Breast epithelium (tissue), 4 donors: ENCODE data around the gene HNRNPA2B1. TPM values are rescaled to one million over a fixed set of nuclear protein-coding genes. Genes with fewer than 3 reads are reported as not detected.

Experiments
- DNase-seq, 2 donors: peaks; one replicate each; pipeline ENCODE4 v3.0.0-alpha.2; 2019; ENCODE audit warnings: low spot score in 2 of 2
- H3K27ac ChIP-seq, 2 donors: fragments of 200-600 bp; sonication (generic) in 1 of 2; one replicate each; pipeline ENCODE4 v1.5.1; 2016 to 2019; ENCODE audit warnings: mild to moderate bottlenecking in 1 of 2
- H3K27me3 ChIP-seq, 2 donors: fragments of 200-600 bp; sonication (generic) in 1 of 2; one replicate each; pipeline versions ENCODE4 v1.5.1 to v1.6.0; 2017 to 2019; ENCODE audit warnings: control low read depth in 1 of 2, mild to moderate bottlenecking in 1 of 2
- H3K36me3 ChIP-seq: fragments of 200-600 bp; one replicate; pipeline ENCODE4 v1.5.1; 2019
- H3K4me1 ChIP-seq, 2 donors: fragments of 200-600 bp; sonication (generic); one replicate each; pipeline ENCODE4 v1.5.1; 2016 to 2019; ENCODE audit warnings: control low read depth in 1 of 2
- H3K4me3 ChIP-seq, 3 donors: fragments of 200-600 bp; sonication (generic); 1 replicate in 2 of 3; 2 replicates in 1 of 3; pipeline ENCODE4 v1.5.1; 2016 to 2019; ENCODE audit warnings: mild to moderate bottlenecking in 3 of 3, moderate library complexity in 2 of 3
- H3K9me3 ChIP-seq, 2 donors: fragments of 200-600 bp; sonication (generic) in 1 of 2; one replicate each; pipeline ENCODE4 v1.5.1; 2016 to 2019; ENCODE audit warnings: control low read depth in 1 of 2
- CTCF ChIP-seq, 3 donors: fragments of 450-650 bp; IDR thresholded peaks; one replicate each; pipeline ENCODE4 v1.5.1; 2016 to 2017; ENCODE audit warnings: antibody characterized with exemption in 3 of 3, mild to moderate bottlenecking in 3 of 3, moderate library complexity in 3 of 3
- POLR2A ChIP-seq: fragments of 450-650 bp; IDR thresholded peaks from one replicate; pipeline ENCODE4 v1.6.1; 2016; ENCODE audit warnings: antibody characterized with exemption, mild to moderate bottlenecking, moderate library complexity
- POLR2AphosphoS5 ChIP-seq, 3 donors: sonication (generic); formaldehyde crosslinking; IDR thresholded peaks; one replicate each; pipeline ENCODE4 v1.6.1; 2017; ENCODE audit warnings: antibody characterized with exemption in 3 of 3
- intact Hi-C: fragments of 100-400 bp; cut with DNase I; formaldehyde crosslinking; loops from one replicate; pipeline ENCODE4 v1.15.1; 2023; ENCODE audit warnings: low total_unique reads
- total RNA-seq, 3 donors: library from RNA; depleted of rRNA; stranded (reverse); fragments of >200 nt; gene quantifications; one replicate each; pipeline ENCODE4 v1.1.0, GENCODE V29; 2016

HNRNPA2B1 gene
- 100 to 1,000 TPM; 168 to 324 (median 282) TPM for total RNA-seq

GRCh38 chr7:26200444-26201246 lies at the start of gene HNRNPA2B1:
TSS of gene HNRNPA2B1 (minus strand) at chr7:26200746. CDS start at chr7:26200577, 169 bp downstream.
- H3K4me1 ChIP-seq: peaks cover 5 to 21% of the 10 kb centered on the region in 2 donors
- DNase-seq: peak; percentile 97 to 98
- TF ChIP-seq CTCF (IDR thresholded peaks at IDR 0.05) (peak; percentile 22 to 54 (median 33)), POLR2A (peak; percentile 100), POLR2AphosphoS5 (IDR thresholded peaks at IDR 0.05) (peak; percentile 100)
- peak within 1 kb of the TSS; percentile 100 for H3K27ac ChIP-seq
- H3K4me3 ChIP-seq: peak within 1 kb of the TSS; percentile 97 to 100 (median 100)
- H3K36me3 ChIP-seq: no peaks in the 10 kb centered on the region
- H3K27me3 ChIP-seq: no peaks in the 10 kb centered on the region
- intact Hi-C loops: loop anchor here (10.0 kb wide), 1 partner anchor 954 kb away; the partner anchor contains the start of genes HOXA3 and HOXA7
- H3K9me3 ChIP-seq: no peaks in the 10 kb centered on the region

- H3K4me3 ChIP-seq: no peak overlapping the region
- no peak overlapping the region for H3K27ac ChIP-seq
- H3K4me1 ChIP-seq: no peaks in the 10 kb centered on the region
- DNase-seq: no peak
- H3K27me3 ChIP-seq: no peaks in the 10 kb centered on the region
- intact Hi-C loops: no loop called here
- no peaks in the 10 kb centered on the region for H3K36me3 ChIP-seq
- TF ChIP-seq POLR2AphosphoS5 (IDR thresholded peaks at IDR 0.05) (no peak), CTCF (IDR thresholded peaks at IDR 0.05) (no peak), POLR2A (no peak)
- no peaks in the 10 kb centered on the region for H3K9me3 ChIP-seq
Observed at GRCh38 chr7:26250239-26250638, 49.7 kb upstream of the HNRNPA2B1 start.

GRCh38 chr7:26245150-26245549 lies 44.6 kb upstream of the HNRNPA2B1 start:
- no peaks in the 10 kb centered on the region for H3K9me3 ChIP-seq
- intact Hi-C loops: no loop called here
- H3K36me3 ChIP-seq: no peaks in the 10 kb centered on the region
- no peaks in the 10 kb centered on the region for H3K27me3 ChIP-seq
- no peak for DNase-seq
- H3K4me3 ChIP-seq: no peak overlapping the region
- no peaks in the 10 kb centered on the region for H3K4me1 ChIP-seq
- no peak overlapping the region for H3K27ac ChIP-seq
- TF ChIP-seq CTCF (IDR thresholded peaks at IDR 0.05): no peak

GRCh38 chr7:26238032-26238431 lies 37.5 kb upstream of the HNRNPA2B1 start:
- H3K4me1 ChIP-seq: no peaks in the 10 kb centered on the region

More at GRCh38 chr7:26238032-26238431, 37.5 kb upstream of the HNRNPA2B1 start:
- Histone ChIP-seq H3K36me3 (no peaks in the 10 kb centered on the region), H3K27me3 (peaks cover 0 to 5% of the 10 kb centered on the region in 2 donors), H3K27ac (no peak overlapping the region), H3K4me3 (no peak overlapping the region), H3K9me3 (no peaks in the 10 kb centered on the region)
- DNase-seq: no peak
- TF ChIP-seq POLR2A: no peak
- TF ChIP-seq POLR2AphosphoS5 (IDR thresholded peaks at IDR 0.05): no peak
- TF ChIP-seq CTCF (IDR thresholded peaks at IDR 0.05): no peak
- intact Hi-C loops: no loop called here
